NCI-H1436 (cell line): Measurements from ENCODE around the gene FAM133A.
A peak's percentile ranks its signal among the peaks of the same experiment; 100 is the strongest.

ENCODE experiments used
- DNase-seq: peaks from one replicate; lab custom pipeline; 2025; lab: John Stamatoyannopoulos, UW

FAM133A gene

GRCh38 chrX:93673869-93674271 is at the start of gene FAM133A:
Gene FAM133A, plus strand, starts transcription at chrX:93674206. Its CDS starts 35,214 bp downstream, at chrX:93709420.
- DNase-seq = no peak

GRCh38 chrX:93637591-93637990 is 36.4 kb upstream of the FAM133A start:
- DNase-seq = no peak

- no peak for DNase-seq
These were observed 24.6 kb upstream of the FAM133A start for GRCh38 chrX:93649381-93649780.

- DNase-seq = no peak
These were observed 13.4 kb upstream of the FAM133A start for GRCh38 chrX:93660575-93660974.

GRCh38 chrX:93673056-93673868 is 744 bp upstream of the FAM133A start, which contains the start of gene NAP1L3:
Gene NAP1L3, minus strand, starts transcription at chrX:93673578. Its CDS starts 274 bp downstream, at chrX:93673304.
- peak; percentile 57 for DNase-seq

GRCh38 chrX:93695981-93696380 is 22.0 kb downstream of the FAM133A start:
- no peak for DNase-seq

- no peak for DNase-seq
These were observed 29.7 kb downstream of the FAM133A start for GRCh38 chrX:93703701-93704100.

- no peak for DNase-seq
These were observed 37.1 kb downstream of the FAM133A start for GRCh38 chrX:93711076-93711475.

- no peak for DNase-seq
These were observed 67.8 kb downstream of the FAM133A start for GRCh38 chrX:93741811-93742210.

GRCh38 chrX:93760163-93760562 is 86.2 kb downstream of the FAM133A start:
- DNase-seq = no peak
